AG09319 (cell line): ENCODE results near the gene FER1L5.

Experiments used
- DNase-seq: peaks from one replicate; pipeline ENCODE4 v3.0.0-alpha.2; 2010; ENCODE audit warnings: low read depth; ENCODE audit errors: extremely low read depth
- CTCF ChIP-seq: IDR thresholded peaks from 2 replicates; pipeline ENCODE4 v1.5.1; 2011; ENCODE audit warnings: low read depth, mild to moderate bottlenecking, inconsistent platforms, low read length, moderate library complexity

FER1L5 gene

GRCh38 chr2:96618596-96619283 is 23.8 kb upstream of the FER1L5 start:
- no peak for TF ChIP-seq CTCF
- peak; percentile 73 for DNase-seq

- TF ChIP-seq CTCF, result no peak
- no peak for DNase-seq
These were observed 20.0 kb upstream of the FER1L5 start for GRCh38 chr2:96622544-96622943.

- no peak for TF ChIP-seq CTCF
- DNase-seq, result no peak
These were observed 19.4 kb upstream of the FER1L5 start for GRCh38 chr2:96623116-96623515.

- no peak for DNase-seq
- no peak for TF ChIP-seq CTCF
These were observed 16.7 kb upstream of the FER1L5 start for GRCh38 chr2:96625571-96626552.

GRCh38 chr2:96626553-96626942 is 16.0 kb upstream of the FER1L5 start:
- no peak for TF ChIP-seq CTCF
- DNase-seq, result no peak

GRCh38 chr2:96631804-96632435 is 10.6 kb upstream of the FER1L5 start:
- no peak for TF ChIP-seq CTCF
- peak; percentile 60 for DNase-seq
